HG03521 (cell line): ENCODE results near the gene ANKS1B.
A peak's percentile ranks its signal among the peaks of the same experiment; 100 is the strongest.

Experiments used
- ATAC-seq: cut with Tn5 transposase; IDR thresholded peaks from one replicate; pipeline ENCODE4 v1.9.1; 2021; ENCODE audit warnings: mild to moderate bottlenecking, moderate library complexity; ENCODE audit not compliant: unreplicated experiment

Gene ANKS1B

GRCh38 chr12:99142651-99143050, 842.1 kb downstream of the ANKS1B start:
- no peak for ATAC-seq

- no peak for ATAC-seq
Measured at GRCh38 chr12:99140017-99140720, 844.6 kb downstream of the ANKS1B start.

- no peak for ATAC-seq
Measured at GRCh38 chr12:99138393-99138792, 846.3 kb downstream of the ANKS1B start.

GRCh38 chr12:99137124-99137855, 847.4 kb downstream of the ANKS1B start:
- no peak for ATAC-seq

- no peak for ATAC-seq
Measured at GRCh38 chr12:99136516-99136915, 848.2 kb downstream of the ANKS1B start.

GRCh38 chr12:99135376-99135775, 849.4 kb downstream of the ANKS1B start:
- no peak for ATAC-seq

- ATAC-seq: no peak
Measured at GRCh38 chr12:99133401-99133800, 851.3 kb downstream of the ANKS1B start.

GRCh38 chr12:99131751-99132199, 853.0 kb downstream of the ANKS1B start:
- ATAC-seq: no peak

- peak; percentile 80 for ATAC-seq
Measured at GRCh38 chr12:99130808-99131553, 853.8 kb downstream of the ANKS1B start.

- no peak for ATAC-seq
Measured at GRCh38 chr12:99128246-99128802, 856.4 kb downstream of the ANKS1B start.

- no peak for ATAC-seq
Measured at GRCh38 chr12:99122959-99123358, 861.8 kb downstream of the ANKS1B start.

- ATAC-seq: no peak
Measured at GRCh38 chr12:99122496-99122895, 862.2 kb downstream of the ANKS1B start.

- ATAC-seq: no peak
Measured at GRCh38 chr12:99121546-99121945, 863.2 kb downstream of the ANKS1B start.

GRCh38 chr12:99119943-99120342, 864.8 kb downstream of the ANKS1B start:
- no peak for ATAC-seq

- no peak for ATAC-seq
Measured at GRCh38 chr12:99119449-99119848, 865.3 kb downstream of the ANKS1B start.

GRCh38 chr12:99111600-99111999, 873.1 kb downstream of the ANKS1B start:
- ATAC-seq: no peak

GRCh38 chr12:99110868-99111267, 873.9 kb downstream of the ANKS1B start:
- ATAC-seq: no peak

- ATAC-seq: no peak
Measured at GRCh38 chr12:99110212-99110611, 874.5 kb downstream of the ANKS1B start.

GRCh38 chr12:99108924-99109323, 875.8 kb downstream of the ANKS1B start:
- ATAC-seq: no peak

- ATAC-seq: no peak
Measured at GRCh38 chr12:99099786-99100185, 885.0 kb downstream of the ANKS1B start.

- ATAC-seq: no peak
Measured at GRCh38 chr12:99097171-99097570, 887.6 kb downstream of the ANKS1B start.
